ENCODE data around the gene SPATA31D4. TPM values are rescaled to one million over a fixed set of nuclear protein-coding genes. Genes with fewer than 3 reads are reported as not detected.

Gene SPATA31D4
- polyA plus RNA-seq, 1 donor (not counting 4 experiments of a cell fraction or from before 2014, with no cell fraction given) = not detected

- no peak for TF ChIP-seq CTCF (optimal IDR thresholded peaks at IDR 0.05 in 1 of 3, IDR thresholded peaks at IDR 0.05 in 1 of 3, conservative IDR thresholded peaks at IDR 0.05 in 1 of 3; ENCODE audit: extremely low read depth in 1 of 3, insufficient read depth in 2 of 3, low read length in 3 of 3)
- no peak overlapping the region for H3K4me2 ChIP-seq (ENCODE audit: control insufficient read depth, extremely low read depth, insufficient read depth, low read depth, low read length)
- dilution Hi-C loops (cut with MboI; ENCODE audit: extremely low pct_ligation_motif_present, low sequenced_read_pairs) = no loop called here
- no peak overlapping the region for H2AFZ ChIP-seq (ENCODE audit: control insufficient read depth, low read length)
- no peaks in the 10 kb centered on the region for H3K9me3 ChIP-seq (ENCODE audit: control insufficient read depth, low read depth, low read length)
- no peak overlapping the region for H3K4me3 ChIP-seq (ENCODE audit: control insufficient read depth in 2 of 3, extremely low read depth in 1 of 3, insufficient read depth in 2 of 3, low read depth in 1 of 3, low read length in 3 of 3)
- no peaks in the 10 kb centered on the region for H3K9me1 ChIP-seq (ENCODE audit: control insufficient read depth, extremely low read depth, insufficient read depth, low read length)
- FAIRE-seq = no peak
- no peak for DNase-seq (ENCODE audit: low read depth, low spot score)
- H4K20me1 ChIP-seq (ENCODE audit: control insufficient read depth, extremely low read depth, insufficient read depth, low read length) = no peaks in the 10 kb centered on the region
- H3K27me3 ChIP-seq (ENCODE audit: control insufficient read depth, extremely low read depth, insufficient read depth, low read length) = no peaks in the 10 kb centered on the region
- no peaks in the 10 kb centered on the region for H3K4me1 ChIP-seq (ENCODE audit: control insufficient read depth, extremely low read depth, insufficient read depth, low read length)
- H3K36me3 ChIP-seq (ENCODE audit: control insufficient read depth in 2 of 2, extremely low read depth in 1 of 2, insufficient read depth in 2 of 2, low read length in 2 of 2) = no peaks in the 10 kb centered on the region
- no peaks in the 10 kb centered on the region for H3K79me2 ChIP-seq (ENCODE audit: control insufficient read depth, insufficient read depth, low read length)
- H3K9ac ChIP-seq (ENCODE audit: control insufficient read depth, extremely low read depth, insufficient read depth, low read length) = no peak overlapping the region
- no peak overlapping the region for H3K27ac ChIP-seq (ENCODE audit: control insufficient read depth, insufficient read depth, low read length)
Observed at GRCh38 chr9:81894891-81895290, 33.3 kb upstream of the SPATA31D4 start.

- TF ChIP-seq EZH2 (IDR thresholded peaks at IDR 0.05; ENCODE audit: low read length) = no peak
- no peak for TF ChIP-seq CTCF (optimal IDR thresholded peaks at IDR 0.05 in 1 of 3, IDR thresholded peaks at IDR 0.05 in 1 of 3, conservative IDR thresholded peaks at IDR 0.05 in 1 of 3; ENCODE audit: extremely low read depth in 1 of 3, insufficient read depth in 2 of 3, low read length in 3 of 3)
- Histone ChIP-seq H3K4me3 (ENCODE audit: control insufficient read depth in 2 of 3, extremely low read depth in 1 of 3, insufficient read depth in 2 of 3, low read depth in 1 of 3, low read length in 3 of 3) (no peak overlapping the region), H3K9me3 (ENCODE audit: control insufficient read depth, low read depth, low read length) (no peaks in the 10 kb centered on the region), H3K27ac (ENCODE audit: control insufficient read depth, insufficient read depth, low read length) (no peak overlapping the region), H3K36me3 (ENCODE audit: control insufficient read depth in 2 of 2, extremely low read depth in 1 of 2, insufficient read depth in 2 of 2, low read length in 2 of 2) (no peaks in the 10 kb centered on the region), H2AFZ (ENCODE audit: control insufficient read depth, low read length) (no peak overlapping the region), H4K20me1 (ENCODE audit: control insufficient read depth, extremely low read depth, insufficient read depth, low read length) (no peaks in the 10 kb centered on the region), H3K9ac (ENCODE audit: control insufficient read depth, extremely low read depth, insufficient read depth, low read length) (no peak overlapping the region), H3K9me1 (ENCODE audit: control insufficient read depth, extremely low read depth, insufficient read depth, low read length) (no peaks in the 10 kb centered on the region), H3K79me2 (ENCODE audit: control insufficient read depth, insufficient read depth, low read length) (no peaks in the 10 kb centered on the region), H3K4me2 (ENCODE audit: control insufficient read depth, extremely low read depth, insufficient read depth, low read depth, low read length) (no peak overlapping the region), H3K4me1 (ENCODE audit: control insufficient read depth, extremely low read depth, insufficient read depth, low read length) (no peaks in the 10 kb centered on the region), H3K27me3 (ENCODE audit: control insufficient read depth, extremely low read depth, insufficient read depth, low read length) (no peaks in the 10 kb centered on the region)
- dilution Hi-C loops (cut with MboI; ENCODE audit: extremely low pct_ligation_motif_present, low sequenced_read_pairs) = no loop called here
- FAIRE-seq = no peak
- no peak for DNase-seq (ENCODE audit: low read depth, low spot score)
Observed at GRCh38 chr9:81896070-81896469, 32.2 kb upstream of the SPATA31D4 start.

Measured in keratinocyte (primary cell).